CD14-positive monocyte (primary cell): ENCODE results near the gene UBXN4. TPM values are rescaled to one million over a fixed set of nuclear protein-coding genes. Genes with fewer than 3 reads are reported as not detected.

Experiments
- DNase-seq, 3 donors: peaks; one replicate each; pipeline ENCODE4 v3.0.0-alpha.2; 2011 to 2022
- H2AFZ ChIP-seq: 2 replicates; pipeline ENCODE4 v1.6.0; 2012; ENCODE audit warnings: mild to moderate bottlenecking, low read depth, low read length, inconsistent platforms; ENCODE audit not compliant: insufficient read depth, poor library complexity, severe bottlenecking
- H3K27ac ChIP-seq, 2 donors: 1 replicate in 1 of 2; 2 replicates in 1 of 2; pipeline ENCODE4 v1.5.1; 2012 to 2013; ENCODE audit warnings: low read length in 2 of 2, control low read depth in 1 of 2, inconsistent platforms in 1 of 2, low read depth in 1 of 2, mild to moderate bottlenecking in 1 of 2
- H3K27me3 ChIP-seq, 2 donors: one replicate each; pipeline versions ENCODE4 v1.6.0 to v1.6.1; 2011 to 2013; ENCODE audit warnings: low read length in 2 of 2; ENCODE audit not compliant: control insufficient read depth in 2 of 2, insufficient read depth in 2 of 2
- H3K36me3 ChIP-seq, 2 donors: replicated peaks in 1 of 2; 1 replicate in 1 of 2; 2 replicates in 1 of 2; pipeline versions ENCODE4 v1.5.1 to v1.6.1; 2012 to 2013; ENCODE audit warnings: low read length in 2 of 2, control low read depth in 1 of 2, inconsistent platforms in 1 of 2, mild to moderate bottlenecking in 1 of 2; ENCODE audit not compliant: insufficient read depth in 2 of 2, control insufficient read depth in 1 of 2
- H3K4me1 ChIP-seq, 2 donors: 1 replicate in 1 of 2; 2 replicates in 1 of 2; pipeline versions ENCODE4 v1.5.1 to v1.6.1; 2012 to 2013; ENCODE audit warnings: low read length in 2 of 2, control low read depth in 1 of 2, inconsistent platforms in 1 of 2, mild to moderate bottlenecking in 1 of 2, moderate library complexity in 1 of 2; ENCODE audit not compliant: insufficient read depth in 2 of 2, control insufficient read depth in 1 of 2
- H3K4me2 ChIP-seq: replicated peaks from 2 replicates; pipeline ENCODE3; 2012; ENCODE audit warnings: low read length, moderate library complexity, mild to moderate bottlenecking; ENCODE audit not compliant: poor library complexity, severe bottlenecking; ENCODE audit errors: extremely low read depth
- H3K4me3 ChIP-seq, 3 experiments: fragments of 200-600 bp in 1 of 3; sonication (generic) in 1 of 3; replicated peaks in 1 of 3; 1 replicate in 2 of 3; 2 replicates in 1 of 3; pipeline ENCODE4 v1.5.1; 2011 to 2013; ENCODE audit warnings: low read length in 3 of 3, mild to moderate bottlenecking in 3 of 3, control low read depth in 2 of 3, low read depth in 2 of 3, inconsistent platforms in 1 of 3, moderate library complexity in 1 of 3
- H3K79me2 ChIP-seq: 2 replicates; pipeline ENCODE4 v1.6.0; 2012; ENCODE audit warnings: mild to moderate bottlenecking, control low read depth, inconsistent platforms, low read length, moderate library complexity; ENCODE audit not compliant: insufficient read depth
- H3K9ac ChIP-seq: 2 replicates; pipeline ENCODE4 v1.6.0; 2017; ENCODE audit warnings: low read length, mild to moderate bottlenecking; ENCODE audit not compliant: insufficient read depth, poor library complexity, severe bottlenecking
- H3K9me3 ChIP-seq, 2 donors: replicated peaks in 1 of 2; 1 replicate in 1 of 2; 2 replicates in 1 of 2; pipeline versions ENCODE4 v1.5.1 to v1.6.1; 2012 to 2013; ENCODE audit warnings: low read length in 2 of 2, control low read depth in 1 of 2; ENCODE audit not compliant: control insufficient read depth in 1 of 2, insufficient read depth in 1 of 2
- H4K20me1 ChIP-seq: 2 replicates; pipeline ENCODE4 v1.6.0; 2012; ENCODE audit warnings: mild to moderate bottlenecking, low read length, control low read depth, moderate library complexity; ENCODE audit not compliant: insufficient read depth
- H3K27ac Mint-ChIP-seq, 7 donors: one replicate each; pipeline ENCODE4 v1.8.0; 2020; ENCODE audit warnings: mild to moderate bottlenecking in 7 of 7, mixed read lengths in 7 of 7, moderate library complexity in 6 of 7, inconsistent platforms in 2 of 7
- H3K27me3 Mint-ChIP-seq, 3 donors: one replicate each; pipeline ENCODE4 v1.8.0; 2021 to 2022; ENCODE audit warnings: low read depth in 3 of 3, mild to moderate bottlenecking in 3 of 3, mixed read lengths in 3 of 3, moderate library complexity in 3 of 3, inconsistent platforms in 1 of 3
- H3K36me3 Mint-ChIP-seq, 2 donors: one replicate each; pipeline ENCODE4 v1.8.0; 2020; ENCODE audit warnings: mixed read lengths in 2 of 2, inconsistent platforms in 1 of 2, mild to moderate bottlenecking in 1 of 2
- H3K4me1 Mint-ChIP-seq: one replicate; pipeline ENCODE4 v1.8.0; 2020; ENCODE audit warnings: mild to moderate bottlenecking, mixed read lengths
- H3K4me3 Mint-ChIP-seq, 2 donors: one replicate each; pipeline ENCODE4 v1.8.0; 2020; ENCODE audit warnings: mild to moderate bottlenecking in 2 of 2, mixed read lengths in 2 of 2, moderate library complexity in 1 of 2
- H3K9me3 Mint-ChIP-seq, 7 donors: one replicate each; pipeline ENCODE4 v1.8.0; 2020 to 2022; ENCODE audit warnings: mixed read lengths in 7 of 7, mild to moderate bottlenecking in 6 of 7, moderate library complexity in 6 of 7, inconsistent platforms in 2 of 7
- WGBS: methylation state at CpG from one replicate; pipeline ENCODE4 v1.1.5; 2013; ENCODE audit warnings: missing lambda C conversion rate; ENCODE audit not compliant: insufficient coverage; 5-methylcytosine and 5-hydroxymethylcytosine counted together
- intact Hi-C, 2 donors: fragments of 100-400 bp; cut with micrococcal nuclease; formaldehyde crosslinking; loops; one replicate each; pipeline versions ENCODE4 v1.15.0 to v1.15.1; 2023
- polyA minus RNA-seq: library from RNA; depleted of rRNA, polyadenylated mRNA; stranded (reverse); fragments of >200 nt; gene quantifications from 2 replicates; pipeline ENCODE4 v1.2.3, GENCODE V29; 2012
- polyA plus RNA-seq, 3 donors: library from polyadenylated mRNA; depleted of rRNA in 1 of 3; unstranded in 2 of 3; stranded (reverse) in 1 of 3; fragments of 300-500 nt in 2 of 3; fragments of >200 nt in 1 of 3; fragmentation: Illumina TruSeq in 2 of 3; gene quantifications; 1 replicate in 2 of 3; 2 replicates in 1 of 3; pipeline ENCODE4 v1.2.3, GENCODE V29; 2012 to 2021
- total RNA-seq, 12 experiments: library from RNA in 1 of 12; stranded (reverse) in 1 of 12; fragments of 120-200 nt in 1 of 12; gene quantifications; one replicate each; pipeline ENCODE4 v1.2.4 and lab custom pipeline; 2013 to 2026; ENCODE audit warnings: mixed read lengths in 6 of 12, inconsistent platforms in 1 of 12
- TF ChIP-seq, protein P1 (sequence below): fragments of 200-600 bp; IDR thresholded peaks from one replicate; pipeline ENCODE4 v1.8.0; 2022; ENCODE audit warnings: antibody characterized with exemption, mild to moderate bottlenecking

UBXN4 gene
- 61.1 TPM for total RNA-seq (2013)
- 100 to 1,000 TPM in 1 of 3 donors, 10 to 100 TPM in 2; 53.8 to 107 (median 74.2) TPM for polyA plus RNA-seq
- 24.0 and 25.3 TPM in 2 replicates for polyA minus RNA-seq
- 103 to 154 (median 133) reads per million in 11 experiments for total RNA-seq (lab: John Stamatoyannopoulos, UW)

- H3K9me3 ChIP-seq: no peaks in the 10 kb centered on the region
- peak; percentile 98 to 99 (median 98) for DNase-seq
- peak within 1 kb of the TSS; percentile 98 to 100 for H3K27ac ChIP-seq
- peak within 1 kb of the TSS; percentile 88 to 99 (median 90) for H3K4me3 ChIP-seq
- H3K79me2 ChIP-seq: peaks cover 49% of the 10 kb centered on the region
- intact Hi-C loops: loop anchor here in 1 of 2 donors (2.0 to 10.0 kb wide), 5 partner anchors 143 to 823 kb away; partner anchors contain the start of genes CCNT2, CXCR4, R3HDM1 and RAB3GAP1
- H3K27me3 ChIP-seq: no peaks in the 10 kb centered on the region
- TF ChIP-seq, protein P1, sequence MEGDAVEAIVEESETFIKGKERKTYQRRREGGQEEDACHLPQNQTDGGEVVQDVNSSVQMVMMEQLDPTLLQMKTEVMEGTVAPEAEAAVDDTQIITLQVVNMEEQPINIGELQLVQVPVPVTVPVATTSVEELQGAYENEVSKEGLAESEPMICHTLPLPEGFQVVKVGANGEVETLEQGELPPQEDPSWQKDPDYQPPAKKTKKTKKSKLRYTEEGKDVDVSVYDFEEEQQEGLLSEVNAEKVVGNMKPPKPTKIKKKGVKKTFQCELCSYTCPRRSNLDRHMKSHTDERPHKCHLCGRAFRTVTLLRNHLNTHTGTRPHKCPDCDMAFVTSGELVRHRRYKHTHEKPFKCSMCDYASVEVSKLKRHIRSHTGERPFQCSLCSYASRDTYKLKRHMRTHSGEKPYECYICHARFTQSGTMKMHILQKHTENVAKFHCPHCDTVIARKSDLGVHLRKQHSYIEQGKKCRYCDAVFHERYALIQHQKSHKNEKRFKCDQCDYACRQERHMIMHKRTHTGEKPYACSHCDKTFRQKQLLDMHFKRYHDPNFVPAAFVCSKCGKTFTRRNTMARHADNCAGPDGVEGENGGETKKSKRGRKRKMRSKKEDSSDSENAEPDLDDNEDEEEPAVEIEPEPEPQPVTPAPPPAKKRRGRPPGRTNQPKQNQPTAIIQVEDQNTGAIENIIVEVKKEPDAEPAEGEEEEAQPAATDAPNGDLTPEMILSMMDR: peak; percentile 32
- Mint-ChIP-seq H3K4me1 (peaks cover 23% of the 10 kb centered on the region), H3K4me3 (peak within 1 kb of the TSS; percentile 94 to 96), H3K27me3 (peaks cover 0 to 1% (median 0%) of the 10 kb centered on the region in 3 donors), H3K9me3 (peaks cover 0 to 3% (median 0%) of the 10 kb centered on the region in 7 donors), H3K27ac (peak within 1 kb of the TSS; percentile 96 to 99 (median 99)), H3K36me3 (peaks cover 6 to 8% of the 10 kb centered on the region in 2 donors)
- H3K4me2 ChIP-seq: peak within 1 kb of the TSS; percentile 81
- H2AFZ ChIP-seq: peak within 1 kb of the TSS; percentile 82
- peaks cover 19% of the 10 kb centered on the region for H4K20me1 ChIP-seq
- WGBS: under 1% methylated on average over 92 of the region's 93 CpGs
- peaks cover 10 to 18% of the 10 kb centered on the region in 2 donors for H3K4me1 ChIP-seq
- H3K36me3 ChIP-seq: peaks cover 0 to 9% of the 10 kb centered on the region in 2 donors
- H3K9ac ChIP-seq: peak within 1 kb of the TSS; percentile 100
These were observed at the start of gene UBXN4 for GRCh38 chr2:135741395-135742324. UBXN4 (plus strand) TSS chr2:135741855; CDS start chr2:135741930, 75 bp downstream.

GRCh38 chr2:135694711-135695110, 46.9 kb upstream of the UBXN4 start:
- no peaks in the 10 kb centered on the region for H3K27me3 Mint-ChIP-seq
- Histone ChIP-seq H4K20me1 (no peaks in the 10 kb centered on the region), H2AFZ (no peak overlapping the region), H3K9ac (no peak overlapping the region), H3K9me3 (no peaks in the 10 kb centered on the region), H3K27ac (no peak overlapping the region), H3K27me3 (no peaks in the 10 kb centered on the region), H3K4me2 (no peak overlapping the region), H3K4me3 (no peak overlapping the region), H3K4me1 (no peaks in the 10 kb centered on the region), H3K79me2 (no peaks in the 10 kb centered on the region), H3K36me3 (peaks cover 0 to 10% of the 10 kb centered on the region in 2 donors)
- WGBS: 93% methylated on average over 2 of the region's 2 CpGs
- H3K4me1 Mint-ChIP-seq: no peaks in the 10 kb centered on the region
- H3K36me3 Mint-ChIP-seq: peaks cover 17 to 22% of the 10 kb centered on the region in 2 donors
- H3K4me3 Mint-ChIP-seq: no peak overlapping the region
- peak overlapping the region in 1 of 7 donors; percentile 3 for H3K27ac Mint-ChIP-seq
- no peaks in the 10 kb centered on the region for H3K9me3 Mint-ChIP-seq
- intact Hi-C loops: no loop called here
- DNase-seq: no peak
- TF ChIP-seq, protein P1: no peak
